Stimulated activated CD8-positive, alpha-beta memory T cell treated with anti-CD3 and anti-CD28 coated beads, Interleukin-12 subunit alpha, Interleukin-12 subunit beta, amount 100 ng/mL, for 24 hours (primary cell): ENCODE data around the gene PIP4K2B.

ENCODE experiments used
- DNase-seq: peaks from one replicate; pipeline ENCODE4 v3.0.0-alpha.2; 2020; ENCODE audit errors: extremely low read depth

PIP4K2B gene

GRCh38 chr17:38746004-38746848 lies 53.1 kb downstream of the PIP4K2B start:
- DNase-seq = no peak

DNA sequence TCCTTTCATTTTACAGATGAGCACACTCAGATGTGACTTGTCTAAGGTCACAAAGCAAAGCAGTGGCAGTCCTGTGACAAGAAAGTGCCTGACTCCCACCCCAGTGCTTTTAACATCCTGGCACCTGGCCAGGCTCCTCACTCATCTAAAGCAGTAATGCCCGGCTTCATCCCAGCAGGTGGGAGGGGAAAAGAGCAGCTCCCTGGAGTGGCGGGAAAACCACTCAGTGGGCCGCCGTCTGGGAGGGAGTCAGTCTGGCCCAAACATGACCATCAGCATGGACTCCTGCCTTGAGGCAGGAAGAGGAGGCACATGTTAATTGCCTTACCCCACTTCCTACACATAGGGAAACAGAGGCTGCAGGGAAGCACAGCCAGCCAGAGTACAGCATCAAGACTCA lies 53.8 kb downstream of the PIP4K2B start:
- DNase-seq = no peak

DNA sequence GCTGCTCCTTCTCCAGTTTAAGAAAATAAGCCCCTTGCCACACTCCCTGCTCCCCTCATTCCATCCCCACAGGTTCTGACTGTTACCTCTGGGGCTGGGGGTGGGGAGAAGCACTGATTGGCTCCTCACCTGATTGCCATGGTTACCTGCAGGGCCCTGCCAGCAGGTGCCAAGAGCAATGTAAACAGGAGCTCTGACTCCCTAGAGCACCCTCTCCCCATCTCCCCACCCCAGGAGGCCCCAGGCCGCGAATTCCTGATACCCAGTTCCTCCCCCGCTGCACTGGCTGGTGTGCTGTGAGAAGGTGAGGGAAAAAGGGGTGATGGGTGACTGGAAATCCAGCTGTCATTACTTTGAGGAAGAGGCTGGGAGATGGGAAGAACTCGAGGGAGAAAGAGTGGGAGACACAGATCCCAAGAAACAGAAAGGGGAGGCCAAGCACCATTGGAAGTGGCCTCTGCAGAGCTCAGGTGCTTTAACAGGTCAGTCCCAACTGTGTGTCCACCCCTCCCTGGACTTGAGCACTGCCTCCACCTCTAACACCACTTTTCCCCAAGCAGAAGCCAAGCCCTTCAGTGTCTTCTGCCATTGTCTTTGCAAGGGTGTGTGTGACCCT lies 55.7 kb downstream of the PIP4K2B start:
- DNase-seq = no peak

DNA sequence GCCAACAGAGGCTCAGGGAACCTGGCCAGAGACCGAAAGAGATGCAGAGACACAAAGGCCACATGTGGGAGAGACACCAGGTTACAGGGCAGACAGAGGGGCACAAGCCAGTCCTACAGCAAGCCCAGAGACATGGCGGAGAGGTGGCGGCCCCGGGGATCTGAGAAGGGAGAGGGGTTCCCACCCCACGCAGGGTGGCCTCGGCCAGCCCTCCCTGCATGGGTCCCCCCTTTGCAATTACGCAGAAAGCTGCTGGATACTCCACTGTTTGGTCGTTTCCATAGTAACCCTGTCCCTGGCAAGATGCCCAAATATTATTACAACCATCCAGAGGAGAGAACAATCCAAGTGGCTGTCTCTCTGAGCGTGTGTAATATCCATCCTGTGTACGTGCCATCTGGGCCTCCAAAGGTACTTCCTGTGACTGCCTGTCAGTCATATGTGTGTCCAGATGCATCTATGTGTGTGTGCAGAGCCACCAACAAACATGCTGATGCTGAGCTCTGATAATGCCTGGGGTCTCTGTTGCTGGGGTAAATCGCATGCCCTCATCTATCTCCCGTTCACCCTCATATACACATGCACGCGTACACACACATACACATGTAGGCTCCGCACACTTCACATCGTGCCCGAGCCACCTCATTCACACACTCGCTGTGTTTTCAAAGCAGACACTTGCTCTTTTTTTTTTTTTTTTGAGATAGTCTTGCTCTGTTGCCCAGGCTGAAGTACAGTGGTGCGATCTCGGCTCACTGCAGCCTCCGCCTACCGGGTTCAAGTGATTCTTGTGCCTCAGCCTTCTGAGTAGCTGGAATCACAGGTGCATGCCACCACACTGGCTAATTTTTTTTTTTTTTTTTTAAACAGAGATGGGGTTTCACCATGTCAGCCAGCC lies 56.7 kb downstream of the PIP4K2B start:
- no peak for DNase-seq

DNA sequence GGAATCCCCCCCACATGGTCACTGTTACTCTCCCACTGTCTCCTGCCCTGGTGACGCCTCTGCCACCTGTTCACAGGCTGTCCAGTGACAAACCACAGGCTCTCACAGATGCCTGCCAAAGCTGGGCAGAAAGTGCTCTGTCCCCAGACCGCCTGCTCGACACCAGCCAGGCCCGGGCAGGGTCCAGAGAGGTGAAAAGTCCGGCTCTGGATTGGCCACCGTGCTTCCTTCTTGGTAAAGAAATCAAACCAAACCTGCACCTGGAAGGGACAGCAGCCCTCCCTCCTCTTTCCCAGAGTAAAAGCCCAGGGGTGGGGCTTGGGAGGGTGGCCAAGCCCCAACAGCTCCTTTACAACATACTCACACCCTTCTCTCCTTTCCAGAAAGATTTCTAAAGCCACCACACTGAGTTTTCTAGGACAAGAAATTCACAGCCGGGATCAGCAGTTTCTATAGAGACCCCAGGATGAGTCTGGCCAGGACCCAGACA lies 57.4 kb downstream of the PIP4K2B start:
- DNase-seq = no peak

GRCh38 chr17:38741461-38741860 lies 57.9 kb downstream of the PIP4K2B start:
- DNase-seq = no peak

- DNase-seq = no peak
Observed at GRCh38 chr17:38740806-38741205, 58.5 kb downstream of the PIP4K2B start.

GRCh38 chr17:38740044-38740443 lies 59.3 kb downstream of the PIP4K2B start:
- no peak for DNase-seq

DNA sequence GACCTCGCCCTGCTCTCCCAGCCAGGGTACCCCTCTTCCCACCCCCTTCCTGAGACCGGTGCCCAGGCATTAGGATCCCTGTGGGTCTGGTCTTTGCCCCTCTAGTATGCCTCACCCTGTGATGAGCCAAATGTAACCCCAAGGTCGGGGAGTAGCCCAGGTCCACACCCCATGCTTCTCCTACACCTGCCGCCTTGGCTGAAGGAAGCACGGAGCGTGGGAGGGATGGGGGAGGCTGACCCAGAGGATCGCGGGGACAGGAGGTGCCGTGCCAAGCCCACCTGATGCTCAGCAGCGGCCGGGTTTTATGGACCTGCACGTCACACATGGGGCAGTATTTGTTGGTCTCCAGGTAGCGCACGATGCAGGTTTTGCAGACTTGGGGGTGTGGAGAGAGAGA lies 60.1 kb downstream of the PIP4K2B start:
- no peak for DNase-seq

GRCh38 chr17:38738686-38739085 lies 60.7 kb downstream of the PIP4K2B start:
- no peak for DNase-seq

- DNase-seq = no peak
Observed at GRCh38 chr17:38738007-38738662, 61.2 kb downstream of the PIP4K2B start.

DNA sequence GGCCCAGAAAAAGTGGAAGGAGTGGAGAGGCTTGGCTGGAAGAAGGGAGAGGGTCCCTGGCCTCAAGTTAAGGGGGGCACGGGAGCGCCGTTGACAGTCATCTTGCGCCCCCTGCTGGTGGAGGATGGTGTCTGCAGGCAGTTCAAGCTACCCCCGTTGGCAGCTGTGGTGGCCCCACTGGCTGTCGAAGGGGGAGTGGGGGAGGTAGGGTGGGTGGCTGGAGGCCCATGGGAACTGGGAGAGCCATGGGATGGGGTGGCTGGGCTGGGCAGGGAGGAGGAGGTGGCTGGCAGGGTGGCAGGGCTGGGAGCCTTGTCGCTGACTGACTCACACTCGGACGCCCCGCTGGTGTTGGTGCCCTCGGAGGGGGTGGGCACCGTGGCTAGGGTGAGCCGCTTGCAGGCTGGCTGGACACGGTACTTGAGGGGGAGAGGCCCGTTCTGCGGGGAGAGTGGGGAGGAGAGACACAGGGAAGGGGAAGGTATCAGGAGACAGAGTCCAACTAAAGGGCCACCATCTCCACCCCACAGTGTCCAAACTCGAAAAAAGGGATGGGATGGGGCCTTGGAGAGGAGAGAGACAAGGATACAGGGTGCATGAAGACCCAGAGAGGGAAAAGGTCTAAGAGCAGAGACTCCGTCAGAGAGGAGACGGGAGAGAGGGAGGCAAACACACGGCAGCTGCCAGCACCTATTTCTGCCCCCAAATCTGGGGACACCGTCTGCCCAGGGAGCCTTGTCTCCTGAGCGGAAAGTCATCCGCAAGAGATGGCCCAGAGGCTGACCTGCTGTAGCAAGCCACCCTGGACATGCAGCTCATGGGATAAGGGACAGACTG lies 64.0 kb downstream of the PIP4K2B start:
- DNase-seq = peak; percentile 55

- DNase-seq = no peak
Observed at GRCh38 chr17:38733982-38734973, 65.1 kb downstream of the PIP4K2B start.

DNA sequence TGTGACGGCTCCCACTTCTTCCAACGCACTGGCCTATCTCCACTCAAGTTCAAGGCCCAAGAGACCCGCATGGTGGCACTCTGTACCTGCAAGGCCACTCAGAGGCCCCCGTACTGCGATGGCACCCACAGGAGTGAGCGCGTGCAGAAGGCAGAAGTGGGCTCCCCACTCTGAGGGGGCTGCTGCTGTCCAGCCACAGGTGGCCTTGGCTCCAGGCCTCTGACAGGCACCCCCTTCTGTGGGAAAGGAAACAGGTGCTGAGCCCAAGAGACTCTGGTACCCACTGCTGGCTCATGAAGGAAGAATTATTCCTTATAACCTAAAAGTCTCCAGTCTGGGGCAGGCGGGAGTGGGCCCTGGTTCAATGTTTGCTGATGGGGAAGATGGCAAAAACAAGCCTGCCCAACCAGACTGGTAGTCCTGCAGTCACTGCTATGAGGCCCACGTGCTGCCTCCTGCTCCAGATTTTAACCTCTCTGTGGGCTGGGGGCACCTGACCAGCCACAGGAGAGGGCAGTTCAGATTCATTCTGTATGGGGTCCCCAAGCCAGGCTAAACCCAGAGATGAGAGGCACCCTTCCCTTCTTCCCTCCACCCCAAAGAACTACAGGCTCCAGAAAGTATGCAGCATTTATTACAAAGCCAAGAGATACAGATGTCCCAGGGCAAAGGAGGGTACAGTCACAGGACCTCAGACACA lies 65.9 kb downstream of the PIP4K2B start:
- no peak for DNase-seq

DNA sequence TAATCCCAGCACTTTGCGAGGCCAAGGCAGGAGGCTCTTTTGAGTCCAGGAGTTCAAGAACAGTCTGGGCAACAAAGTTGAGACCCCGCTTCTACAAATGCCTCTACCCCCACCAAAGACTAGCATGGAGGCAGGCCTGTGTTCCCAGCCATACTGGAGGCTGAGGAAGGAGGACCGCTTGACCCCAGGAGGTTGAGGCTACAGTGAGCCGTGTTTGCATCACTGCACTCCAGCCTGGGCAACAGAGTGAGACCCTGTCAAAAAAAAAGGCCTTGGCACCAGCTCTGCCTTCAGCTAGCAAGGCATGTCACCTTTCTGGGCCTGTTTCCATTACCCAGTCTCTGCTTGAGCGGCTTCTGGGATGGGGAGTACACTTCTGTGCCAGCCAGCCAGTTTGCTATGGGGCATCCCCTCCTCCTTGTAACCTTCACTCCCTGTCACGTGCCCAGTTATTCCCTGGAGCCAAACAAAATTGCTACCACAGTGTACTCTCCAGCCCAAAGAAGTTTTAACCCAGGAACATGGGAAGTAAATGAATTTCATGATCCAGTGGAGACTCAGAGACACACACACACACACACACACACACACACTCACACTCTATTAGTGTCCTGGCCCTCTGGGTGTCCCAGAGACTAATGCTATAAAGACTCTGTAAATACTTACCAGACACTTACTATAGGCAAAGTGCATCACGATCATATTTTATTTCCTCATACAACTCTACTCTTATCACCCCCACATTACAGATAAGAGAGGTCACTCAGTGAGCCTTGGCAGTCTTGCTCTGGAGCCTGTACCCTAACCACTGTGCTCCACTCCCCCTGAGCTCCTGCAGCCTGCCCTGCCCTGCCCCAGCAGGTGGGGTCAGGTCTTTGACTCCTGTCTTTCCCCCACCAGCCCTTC lies 66.7 kb downstream of the PIP4K2B start:
- DNase-seq = no peak

GRCh38 chr17:38731526-38732294 lies 67.6 kb downstream of the PIP4K2B start:
- DNase-seq = no peak
